ENCODE results near the gene CIZ1. TPM values are rescaled to one million over a fixed set of nuclear protein-coding genes. Genes with fewer than 3 reads are reported as not detected.

CIZ1 gene
- total RNA-seq, 1 donor from 2014 or later = 101 TPM

DNA sequence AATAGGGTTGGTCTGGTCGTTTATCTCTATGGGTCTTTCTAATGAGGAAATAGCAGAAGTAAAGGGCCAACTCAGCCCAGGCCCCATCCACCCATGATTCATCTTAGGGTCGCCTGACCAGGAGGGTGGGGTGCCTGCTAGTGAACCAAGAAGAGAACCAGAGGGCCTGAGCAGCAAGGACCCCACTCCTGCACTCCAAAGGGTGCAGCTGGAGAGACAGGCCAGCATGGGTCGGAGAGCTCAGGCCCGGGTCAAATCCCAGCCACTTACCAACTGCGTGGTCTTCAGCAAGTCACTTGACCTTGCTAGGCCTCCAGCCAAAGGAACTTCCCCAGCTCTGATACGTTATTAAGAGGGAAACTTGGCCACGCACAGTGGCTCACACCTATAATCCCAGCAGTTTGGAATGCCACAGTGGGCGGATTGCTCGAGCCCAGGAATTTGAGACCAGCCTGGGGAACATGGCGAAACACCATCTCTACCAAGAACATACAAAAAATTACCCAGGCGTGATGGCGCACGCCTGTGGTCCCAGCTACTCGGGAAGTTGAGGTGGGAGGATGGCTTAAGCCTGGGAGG, 27.0 kb downstream of the CIZ1 start:
- H3K4me3 ChIP-seq = no peak overlapping the region
- H3K36me3 ChIP-seq = peaks cover 0 to 69% of the 10 kb centered on the region in 2 donors
- peaks cover 24% of the 10 kb centered on the region for H3K4me1 ChIP-seq
- no peaks in the 10 kb centered on the region for H3K27me3 ChIP-seq
- TF ChIP-seq, protein P1, sequence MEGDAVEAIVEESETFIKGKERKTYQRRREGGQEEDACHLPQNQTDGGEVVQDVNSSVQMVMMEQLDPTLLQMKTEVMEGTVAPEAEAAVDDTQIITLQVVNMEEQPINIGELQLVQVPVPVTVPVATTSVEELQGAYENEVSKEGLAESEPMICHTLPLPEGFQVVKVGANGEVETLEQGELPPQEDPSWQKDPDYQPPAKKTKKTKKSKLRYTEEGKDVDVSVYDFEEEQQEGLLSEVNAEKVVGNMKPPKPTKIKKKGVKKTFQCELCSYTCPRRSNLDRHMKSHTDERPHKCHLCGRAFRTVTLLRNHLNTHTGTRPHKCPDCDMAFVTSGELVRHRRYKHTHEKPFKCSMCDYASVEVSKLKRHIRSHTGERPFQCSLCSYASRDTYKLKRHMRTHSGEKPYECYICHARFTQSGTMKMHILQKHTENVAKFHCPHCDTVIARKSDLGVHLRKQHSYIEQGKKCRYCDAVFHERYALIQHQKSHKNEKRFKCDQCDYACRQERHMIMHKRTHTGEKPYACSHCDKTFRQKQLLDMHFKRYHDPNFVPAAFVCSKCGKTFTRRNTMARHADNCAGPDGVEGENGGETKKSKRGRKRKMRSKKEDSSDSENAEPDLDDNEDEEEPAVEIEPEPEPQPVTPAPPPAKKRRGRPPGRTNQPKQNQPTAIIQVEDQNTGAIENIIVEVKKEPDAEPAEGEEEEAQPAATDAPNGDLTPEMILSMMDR (IDR thresholded peaks at IDR 0.05) = no peak
- TF ChIP-seq POLR2AphosphoS5 (IDR thresholded peaks at IDR 0.05; ENCODE audit: insufficient read depth in 1 of 2, low read depth in 1 of 2) = no peak
- no peak for TF ChIP-seq POLR2A (IDR thresholded peaks at IDR 0.05)
- intact Hi-C loops (cut with DNase I) = no loop called here
- no peaks in the 10 kb centered on the region for H3K9me3 ChIP-seq
- peak in 1 of 2 donors; percentile 81 for DNase-seq (ENCODE audit: extremely low spot score in 2 of 2)
- H3K27ac ChIP-seq = no peak overlapping the region

DNA sequence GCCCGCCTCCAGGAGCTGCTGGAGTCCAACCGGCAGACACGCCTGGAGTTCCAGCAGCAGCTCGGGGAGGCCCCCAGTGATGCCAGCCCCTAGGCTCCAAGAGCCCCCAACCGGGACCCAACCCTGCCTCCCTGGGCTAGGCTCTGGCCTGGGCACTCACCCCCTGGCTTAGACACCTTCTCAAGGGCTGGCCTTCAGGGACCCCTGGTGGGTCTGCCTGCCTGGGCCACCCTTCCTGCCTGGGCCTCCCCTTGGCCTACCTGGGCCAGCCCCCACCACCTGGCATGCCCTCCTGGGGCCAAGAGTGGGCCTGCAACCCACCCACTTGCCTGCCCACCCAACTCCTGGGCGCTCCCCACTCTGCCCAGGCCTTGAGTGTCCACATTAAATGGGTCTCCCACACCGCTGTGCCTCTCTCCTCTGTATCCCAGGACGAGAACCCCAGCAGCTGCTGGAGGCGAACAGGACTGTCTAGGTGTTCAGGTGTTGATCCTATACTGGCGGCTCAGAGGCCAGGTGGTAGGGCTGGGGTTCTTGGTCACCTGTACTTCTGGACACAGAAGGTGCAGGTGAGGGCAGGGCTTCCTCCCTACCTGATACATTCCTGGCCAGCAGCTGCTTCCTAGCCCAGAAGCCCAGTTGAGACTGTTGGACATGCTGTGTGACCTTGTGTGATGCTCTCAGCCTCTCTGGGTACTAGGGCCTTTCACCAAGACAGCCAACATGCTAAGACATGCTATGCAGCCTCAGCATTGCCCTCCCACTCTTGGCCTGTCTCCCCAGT, 27.7 kb downstream of the CIZ1 start:
- Histone ChIP-seq H3K36me3 (peaks cover 0 to 62% of the 10 kb centered on the region in 2 donors), H3K27me3 (no peaks in the 10 kb centered on the region), H3K4me1 (peaks cover 27% of the 10 kb centered on the region), H3K27ac (no peak overlapping the region), H3K4me3 (no peak overlapping the region), H3K9me3 (no peaks in the 10 kb centered on the region)
- intact Hi-C loops (cut with DNase I) = loop anchor here (2.0 kb wide), 1 partner anchor 33 kb away; no protein-coding TSS in a partner anchor
- DNase-seq (ENCODE audit: extremely low spot score in 2 of 2) = peak in 1 of 2 donors; percentile 95
- no peak for TF ChIP-seq POLR2A (IDR thresholded peaks at IDR 0.05)
- TF ChIP-seq, protein P1 (IDR thresholded peaks at IDR 0.05) = no peak
- TF ChIP-seq POLR2AphosphoS5 (IDR thresholded peaks at IDR 0.05; ENCODE audit: insufficient read depth in 1 of 2, low read depth in 1 of 2) = no peak

DNA sequence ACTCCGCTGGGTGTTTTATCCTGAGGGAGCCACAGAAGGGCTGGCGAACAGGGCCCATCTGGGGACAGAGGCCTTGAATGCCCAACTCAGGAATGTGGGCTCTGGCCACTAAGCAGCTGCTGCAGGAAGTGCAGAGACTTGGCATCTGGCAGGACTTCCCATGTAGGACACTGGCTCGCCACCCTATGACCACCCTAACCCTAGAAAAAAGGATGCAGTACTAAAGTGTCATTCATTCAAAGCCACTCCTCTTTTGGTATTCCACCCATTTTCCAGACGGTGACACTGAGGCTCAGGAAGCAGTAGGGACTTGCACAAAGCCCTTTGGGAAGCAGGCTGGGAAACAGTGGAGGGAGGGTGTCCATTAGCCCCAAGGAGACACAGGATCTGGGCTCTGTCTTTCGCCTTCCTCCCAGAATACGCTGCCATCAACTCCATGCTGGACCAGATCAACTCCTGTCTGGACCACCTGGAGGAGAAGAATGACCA, 28.3 kb downstream of the CIZ1 start:
- Histone ChIP-seq H3K4me1 (peaks cover 27% of the 10 kb centered on the region), H3K4me3 (no peak overlapping the region), H3K9me3 (no peaks in the 10 kb centered on the region), H3K36me3 (peaks cover 0 to 56% of the 10 kb centered on the region in 2 donors), H3K27me3 (no peaks in the 10 kb centered on the region), H3K27ac (no peak overlapping the region)
- intact Hi-C loops (cut with DNase I) = loop anchor here (2.0 kb wide), 1 partner anchor 32 kb away; no protein-coding TSS in a partner anchor
- no peak for TF ChIP-seq POLR2A (IDR thresholded peaks at IDR 0.05)
- TF ChIP-seq POLR2AphosphoS5 (IDR thresholded peaks at IDR 0.05; ENCODE audit: insufficient read depth in 1 of 2, low read depth in 1 of 2) = no peak
- TF ChIP-seq, protein P1 (IDR thresholded peaks at IDR 0.05) = no peak
- no peak for DNase-seq (ENCODE audit: extremely low spot score in 2 of 2)

DNA sequence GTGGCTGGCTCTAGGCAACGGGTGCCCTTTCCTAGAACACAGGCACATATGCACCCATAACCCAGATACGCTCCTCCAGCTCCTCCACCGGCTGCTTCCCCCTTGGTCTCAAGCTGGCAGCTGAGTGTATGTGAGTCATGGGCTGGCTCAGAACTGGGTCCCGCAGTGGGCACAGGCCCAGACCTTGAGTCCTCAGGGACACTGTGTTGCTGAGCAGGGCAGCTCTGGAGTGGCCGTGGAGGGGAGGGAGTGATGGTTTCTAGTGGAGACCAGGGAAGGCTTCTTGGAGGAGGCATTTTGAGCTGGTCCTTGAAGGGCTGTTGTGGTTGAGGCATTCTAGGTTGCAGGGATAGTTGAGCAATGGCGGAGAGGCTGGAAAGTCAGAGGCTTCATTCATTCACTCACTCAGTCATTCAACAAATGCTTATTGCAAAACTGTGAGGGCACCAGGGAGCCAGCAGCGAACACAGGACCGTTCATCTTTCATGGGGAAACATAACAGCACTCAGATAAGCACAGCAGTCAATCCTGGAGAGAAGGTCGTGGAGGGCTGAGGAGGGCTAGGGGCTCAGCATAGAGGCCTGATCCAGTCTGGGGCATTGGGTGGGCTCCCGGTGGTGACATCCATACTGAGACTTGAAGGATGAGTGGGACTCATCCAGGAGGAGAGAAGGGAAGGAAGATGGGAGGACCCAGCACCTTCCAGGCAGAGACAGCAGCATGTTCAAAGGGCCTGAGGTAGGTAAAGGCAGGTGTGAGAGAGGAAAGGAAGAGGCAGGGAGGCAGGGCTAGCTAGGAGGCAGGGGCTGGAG, 29.0 kb downstream of the CIZ1 start:
- H3K9me3 ChIP-seq = no peaks in the 10 kb centered on the region
- TF ChIP-seq POLR2AphosphoS5 (IDR thresholded peaks at IDR 0.05; ENCODE audit: insufficient read depth in 1 of 2, low read depth in 1 of 2) (no peak), POLR2A (IDR thresholded peaks at IDR 0.05) (no peak)
- TF ChIP-seq, protein P1 (IDR thresholded peaks at IDR 0.05) = no peak
- no peak overlapping the region for H3K27ac ChIP-seq
- H3K4me3 ChIP-seq = no peak overlapping the region
- DNase-seq (ENCODE audit: extremely low spot score in 2 of 2) = no peak
- no peaks in the 10 kb centered on the region for H3K27me3 ChIP-seq
- H3K36me3 ChIP-seq = peaks cover 0 to 49% of the 10 kb centered on the region in 2 donors
- peaks cover 27% of the 10 kb centered on the region for H3K4me1 ChIP-seq
- intact Hi-C loops (cut with DNase I) = loop anchor here (2.0 kb wide), 1 partner anchor 32 kb away; no protein-coding TSS in a partner anchor

Measured in vagina (tissue), 2 donors.